GM18867 (cell line): ENCODE results near the gene BTBD18.

Experiments
- ATAC-seq: cut with Tn5 transposase; IDR thresholded peaks from one replicate; pipeline ENCODE4 v1.9.1; 2021; ENCODE audit warnings: mild to moderate bottlenecking, moderate library complexity; ENCODE audit not compliant: unreplicated experiment

The BTBD18 gene

DNA sequence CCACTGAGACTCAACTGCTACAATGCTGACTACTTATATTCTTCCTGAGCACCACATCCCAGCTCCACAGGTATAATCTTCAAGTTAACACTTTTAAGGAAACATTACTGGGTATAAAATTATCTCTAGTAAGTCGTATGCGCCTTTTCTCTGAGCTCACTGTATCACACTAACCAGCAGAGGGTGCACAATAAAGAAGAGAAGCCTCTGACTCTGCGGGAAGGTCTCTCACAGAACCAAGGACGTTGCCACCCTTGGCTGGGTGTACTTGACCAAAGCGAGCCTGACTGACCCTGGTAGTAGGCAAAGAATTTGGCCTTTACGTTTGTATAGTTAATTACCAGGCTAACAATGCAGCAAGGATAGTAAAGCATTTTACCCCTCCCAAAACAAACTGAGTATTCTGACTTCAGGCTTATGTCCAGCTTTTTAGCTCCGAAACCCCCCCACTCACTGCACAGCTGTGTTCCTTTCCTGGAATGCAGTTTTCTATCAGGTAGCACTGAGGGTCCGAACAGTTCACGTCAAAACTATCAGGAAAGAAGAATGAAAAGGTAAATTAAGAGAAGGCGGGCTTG is at the start of gene BTBD18:
Gene BTBD18 (minus strand): TSS at position 144 of the 578 bp plus-strand sequence. CDS start 631 bp downstream, outside the sequence.
- ATAC-seq = peak; percentile 54

DNA sequence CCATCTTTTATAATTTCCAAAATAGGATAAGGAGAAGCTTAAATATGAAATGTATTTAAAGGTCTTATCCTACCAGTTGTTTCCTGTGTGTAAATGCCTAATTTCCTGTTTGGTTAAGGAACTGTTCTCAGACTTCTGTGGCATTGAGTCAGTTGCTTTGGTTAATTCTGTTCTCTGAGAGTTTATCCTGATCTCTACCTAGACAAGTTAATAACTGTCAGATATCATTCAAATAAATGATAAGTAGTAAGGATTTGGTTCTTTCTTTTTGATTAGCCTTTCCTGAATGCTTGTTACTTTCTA is 49.5 kb upstream of the BTBD18 start:
- peak; percentile 8 for ATAC-seq

DNA sequence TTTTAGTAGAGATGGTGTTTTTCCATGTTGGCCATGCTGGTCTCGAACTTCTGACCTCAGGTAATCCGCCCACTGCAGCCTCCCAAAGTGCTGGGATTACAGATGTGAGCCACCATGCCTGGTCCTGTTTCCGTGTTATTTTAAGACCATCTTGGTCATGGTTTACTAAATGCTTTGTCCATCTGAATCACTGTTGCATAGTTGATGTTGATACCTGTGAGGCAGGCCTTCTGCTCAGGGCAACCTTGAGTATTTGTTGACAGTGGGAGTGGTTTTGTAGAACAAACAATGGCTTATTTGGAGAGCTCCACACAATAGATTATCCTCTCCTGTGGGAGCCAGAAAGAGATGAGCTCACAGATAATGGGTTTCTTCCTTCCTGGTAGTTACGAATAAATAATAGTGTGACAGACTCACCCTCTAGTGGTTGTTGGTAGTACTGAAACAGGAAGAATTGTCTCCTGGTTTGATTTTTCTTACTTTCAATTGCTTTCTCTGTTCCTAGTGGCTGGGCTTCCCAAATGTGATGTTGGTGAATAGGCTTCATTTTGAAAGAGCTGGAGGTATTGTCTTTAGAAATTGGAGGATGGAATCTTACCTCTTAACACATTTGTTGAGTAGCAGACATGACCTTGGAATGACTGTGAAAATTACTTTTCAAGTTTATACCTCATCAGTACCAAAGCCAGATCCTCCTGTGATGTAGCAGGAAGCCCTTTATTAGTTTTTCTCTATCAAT is 49.0 kb upstream of the BTBD18 start:
- ATAC-seq = peak; percentile 89

- no peak for ATAC-seq
These were observed 47.4 kb upstream of the BTBD18 start for GRCh38 chr11:57798905-57799559.

GRCh38 chr11:57793351-57794115 is 41.9 kb upstream of the BTBD18 start:
- no peak for ATAC-seq

DNA sequence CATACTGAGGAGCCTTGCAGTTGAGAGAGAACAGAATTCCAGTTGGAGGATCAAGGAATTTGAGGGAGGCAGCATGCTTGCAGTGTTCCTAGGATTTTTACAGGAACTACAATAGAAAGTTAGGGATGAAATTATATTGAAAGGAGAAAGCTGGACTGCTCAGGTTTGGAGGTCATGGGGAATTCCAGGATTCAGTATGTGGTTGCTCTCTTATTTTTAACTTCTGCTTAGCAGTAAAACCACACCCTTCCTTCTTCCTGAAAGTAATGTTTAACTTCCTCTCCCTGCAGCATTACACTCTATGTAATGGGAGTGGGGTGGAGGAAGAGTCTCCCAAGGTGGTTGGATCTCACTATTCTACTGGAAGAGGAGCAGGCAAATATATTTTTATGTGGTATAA is 41.3 kb upstream of the BTBD18 start:
- ATAC-seq = no peak

- ATAC-seq = peak; percentile 84
These were observed 40.5 kb upstream of the BTBD18 start for GRCh38 chr11:57792060-57792541.

GRCh38 chr11:57791321-57792059 is 39.9 kb upstream of the BTBD18 start:
- no peak for ATAC-seq

DNA sequence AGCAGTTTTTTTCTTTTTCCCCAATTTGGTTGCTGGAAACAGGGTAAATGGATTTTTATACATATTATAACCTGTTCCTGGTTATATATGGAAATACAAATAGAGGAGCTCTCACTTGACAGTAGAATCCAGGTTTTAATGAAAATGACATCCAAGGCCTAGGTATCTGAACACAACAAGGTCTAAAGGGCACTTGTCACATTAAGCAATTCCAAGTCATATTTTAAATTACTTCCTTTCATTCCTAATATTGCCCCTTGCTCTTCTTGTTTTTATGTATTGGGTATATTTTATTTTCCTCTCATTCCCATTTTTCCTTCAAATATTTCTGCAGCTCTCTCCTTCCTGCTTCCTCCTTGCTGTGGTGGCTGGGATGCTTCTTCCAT is 37.1 kb upstream of the BTBD18 start:
- ATAC-seq = no peak

DNA sequence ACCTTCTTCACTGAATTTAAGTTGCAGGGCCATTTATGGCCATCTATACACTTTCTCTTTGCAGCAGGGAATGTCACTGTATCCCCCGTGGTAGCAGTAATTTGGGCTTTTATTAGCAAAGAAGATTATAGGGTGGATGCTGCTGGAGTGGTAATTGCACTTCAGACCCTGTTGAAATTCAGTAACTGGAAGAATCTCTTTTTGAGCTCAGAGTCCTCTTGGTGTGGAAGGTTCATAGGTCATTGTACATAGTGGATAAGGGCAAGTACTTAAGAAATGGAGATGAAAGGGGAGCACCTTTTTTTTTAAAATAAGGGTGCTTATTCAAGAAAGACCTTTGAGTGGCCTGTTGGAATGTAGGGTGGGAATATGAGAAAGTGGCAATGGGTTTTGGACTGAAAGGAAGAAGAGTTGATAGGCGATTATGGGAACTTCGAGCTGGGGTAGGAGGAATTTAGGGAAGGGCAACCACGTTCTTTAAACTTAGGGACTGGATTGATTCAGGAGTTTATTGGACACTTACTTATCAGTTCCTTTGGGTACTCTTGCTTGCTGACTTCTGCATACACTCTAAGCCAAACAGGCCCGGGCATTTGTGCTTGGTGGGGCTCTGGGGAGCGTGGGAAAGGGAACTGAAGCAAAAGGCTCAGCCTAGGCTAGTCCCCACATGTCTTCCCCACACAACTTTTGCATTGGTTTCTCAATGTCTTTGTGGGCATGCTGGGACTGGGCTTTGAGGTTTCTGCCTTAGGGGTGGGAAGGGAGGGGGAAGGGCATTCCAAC is 36.5 kb upstream of the BTBD18 start:
- peak; percentile 45 for ATAC-seq

DNA sequence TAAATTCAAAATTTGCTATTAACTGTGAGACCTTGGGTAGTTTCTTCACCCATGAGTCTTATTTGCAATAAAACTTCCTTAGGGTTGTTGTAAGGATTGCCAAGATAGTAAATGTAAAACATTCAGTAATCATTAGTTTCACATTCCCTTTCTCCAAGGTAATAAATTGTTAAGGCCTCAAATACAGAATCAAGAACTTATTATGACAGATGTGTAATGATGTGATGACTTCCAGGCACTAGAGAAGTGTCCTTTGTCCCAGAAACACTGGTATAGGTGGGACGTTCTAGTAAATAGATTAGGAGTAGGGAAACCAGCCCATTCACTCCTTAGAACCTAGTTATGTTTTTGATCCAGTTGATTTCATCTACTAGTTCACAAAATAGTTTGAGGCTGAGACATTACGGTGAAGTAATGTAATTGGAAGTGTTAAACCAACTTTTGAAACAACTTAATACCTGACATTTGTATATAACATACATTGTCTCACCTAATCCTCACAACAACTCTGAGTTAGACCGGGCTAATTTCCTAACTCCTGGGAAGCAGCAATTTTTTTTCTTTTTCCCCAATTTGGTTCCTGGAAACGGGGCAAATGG is 35.5 kb upstream of the BTBD18 start:
- ATAC-seq = no peak

DNA sequence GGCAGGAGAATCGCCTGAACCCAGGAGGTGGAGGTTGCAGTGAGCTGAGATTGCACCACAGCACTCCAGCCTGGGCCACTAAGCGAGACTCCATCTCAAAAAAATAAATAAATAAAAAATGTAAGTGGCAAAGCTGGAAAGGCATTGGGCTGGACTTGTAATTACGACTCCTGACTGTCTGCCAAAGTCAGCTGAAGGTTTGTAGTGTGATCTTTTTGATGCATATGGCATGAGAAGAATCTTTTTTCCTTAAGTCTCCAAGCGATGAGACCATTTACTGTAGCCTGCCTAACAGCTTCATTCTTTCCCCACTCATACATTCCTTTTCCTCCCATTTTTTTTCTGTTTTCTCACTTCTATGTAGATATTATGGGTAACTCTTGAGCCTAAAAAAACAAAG is 34.8 kb upstream of the BTBD18 start:
- ATAC-seq = no peak

DNA sequence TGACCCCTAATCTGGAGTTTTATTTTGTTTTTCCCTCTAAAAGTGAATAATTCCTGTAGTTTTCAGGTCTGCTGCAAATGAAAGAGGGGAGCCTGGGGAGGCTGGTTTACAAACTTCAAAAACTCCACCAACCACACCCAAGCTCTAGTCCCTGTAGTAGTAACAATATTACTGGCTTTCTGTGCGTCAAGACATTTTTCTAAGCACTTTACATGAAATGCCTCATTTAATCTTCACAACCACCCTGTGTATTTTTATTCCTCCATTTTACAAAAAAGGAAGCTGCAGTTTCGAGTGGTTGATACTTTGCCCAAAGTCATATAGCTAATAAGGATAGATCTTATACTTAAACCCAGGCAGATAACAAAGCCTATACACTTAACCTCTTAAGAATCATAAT is 33.5 kb upstream of the BTBD18 start:
- no peak for ATAC-seq

DNA sequence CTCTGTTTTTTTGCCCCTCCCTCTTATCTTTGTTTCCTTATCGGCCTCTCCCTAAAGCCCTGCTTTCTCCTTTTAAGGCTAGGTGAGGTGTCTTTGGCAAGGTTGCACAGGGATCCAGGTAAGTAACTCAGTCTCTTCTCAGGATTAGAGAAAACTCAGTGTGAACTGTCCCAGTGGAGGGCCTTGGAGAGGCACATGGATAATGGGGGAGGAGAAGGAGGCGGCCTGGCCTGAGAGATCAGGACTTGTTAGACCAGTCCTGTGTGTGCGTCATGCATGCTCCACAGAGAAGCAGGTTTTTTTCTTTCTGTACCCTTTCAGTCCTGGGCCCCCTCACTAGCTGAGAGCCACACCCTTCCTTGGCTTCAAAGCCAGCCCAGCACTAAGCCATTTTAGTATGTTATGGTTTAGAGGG is 29.9 kb upstream of the BTBD18 start:
- no peak for ATAC-seq

DNA sequence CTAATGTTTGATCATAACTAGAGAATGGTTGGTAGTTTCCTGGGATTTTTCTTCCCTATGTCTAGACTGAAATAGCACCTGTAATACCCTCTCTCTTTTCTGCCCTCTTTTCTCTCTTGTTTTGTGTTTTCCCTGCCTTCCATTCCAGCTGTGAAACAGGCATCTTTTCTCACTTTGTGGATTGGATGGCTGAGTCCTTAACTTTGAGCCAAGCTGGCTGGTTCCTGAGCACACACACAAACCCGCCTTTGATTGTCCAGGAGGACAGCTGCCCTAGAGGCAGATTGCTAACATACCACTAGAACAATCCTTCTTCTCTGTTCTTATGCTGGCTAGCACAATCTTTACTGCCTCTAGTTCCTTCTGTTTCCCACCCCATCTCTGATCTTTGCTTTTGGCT is 27.7 kb upstream of the BTBD18 start:
- ATAC-seq = no peak

- no peak for ATAC-seq
These were observed 26.9 kb upstream of the BTBD18 start for GRCh38 chr11:57778318-57779037.

- ATAC-seq = no peak
These were observed 26.3 kb upstream of the BTBD18 start for GRCh38 chr11:57777969-57778317.

GRCh38 chr11:57776577-57777210 is 25.1 kb upstream of the BTBD18 start:
- ATAC-seq = no peak
